ENCODE data around the gene RYR2. TPM values are rescaled to one million over a fixed set of nuclear protein-coding genes. Genes with fewer than 3 reads are reported as not detected.

The RYR2 gene
- total RNA-seq, 4 donors from 2014 or later: 0.88 to 8.4 (median 5.5) TPM

GRCh38 chr1:237296861-237297260, 254.9 kb downstream of the RYR2 start:
- Histone ChIP-seq H3K4me3 (no peak overlapping the region), H3K9me3 (no peaks in the 10 kb centered on the region), H3K27ac (no peak overlapping the region), H3K36me3 (no peaks in the 10 kb centered on the region), H3K4me1 (no peaks in the 10 kb centered on the region), H3K27me3 (no peaks in the 10 kb centered on the region)
- intact Hi-C loops (cut with DNase I; ENCODE audit: low total_unique reads): no loop called here
- TF ChIP-seq POLR2A (IDR thresholded peaks at IDR 0.05): no peak
- TF ChIP-seq, protein P1, sequence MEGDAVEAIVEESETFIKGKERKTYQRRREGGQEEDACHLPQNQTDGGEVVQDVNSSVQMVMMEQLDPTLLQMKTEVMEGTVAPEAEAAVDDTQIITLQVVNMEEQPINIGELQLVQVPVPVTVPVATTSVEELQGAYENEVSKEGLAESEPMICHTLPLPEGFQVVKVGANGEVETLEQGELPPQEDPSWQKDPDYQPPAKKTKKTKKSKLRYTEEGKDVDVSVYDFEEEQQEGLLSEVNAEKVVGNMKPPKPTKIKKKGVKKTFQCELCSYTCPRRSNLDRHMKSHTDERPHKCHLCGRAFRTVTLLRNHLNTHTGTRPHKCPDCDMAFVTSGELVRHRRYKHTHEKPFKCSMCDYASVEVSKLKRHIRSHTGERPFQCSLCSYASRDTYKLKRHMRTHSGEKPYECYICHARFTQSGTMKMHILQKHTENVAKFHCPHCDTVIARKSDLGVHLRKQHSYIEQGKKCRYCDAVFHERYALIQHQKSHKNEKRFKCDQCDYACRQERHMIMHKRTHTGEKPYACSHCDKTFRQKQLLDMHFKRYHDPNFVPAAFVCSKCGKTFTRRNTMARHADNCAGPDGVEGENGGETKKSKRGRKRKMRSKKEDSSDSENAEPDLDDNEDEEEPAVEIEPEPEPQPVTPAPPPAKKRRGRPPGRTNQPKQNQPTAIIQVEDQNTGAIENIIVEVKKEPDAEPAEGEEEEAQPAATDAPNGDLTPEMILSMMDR (IDR thresholded peaks at IDR 0.05): no peak
- DNase-seq: no peak

GRCh38 chr1:237300642-237301041, 258.7 kb downstream of the RYR2 start:
- Histone ChIP-seq H3K27ac (no peak overlapping the region), H3K27me3 (no peaks in the 10 kb centered on the region), H3K9me3 (no peaks in the 10 kb centered on the region), H3K4me3 (no peak overlapping the region), H3K36me3 (no peaks in the 10 kb centered on the region), H3K4me1 (no peaks in the 10 kb centered on the region)
- intact Hi-C loops (cut with DNase I; ENCODE audit: low total_unique reads): no loop called here
- no peak for TF ChIP-seq POLR2A (IDR thresholded peaks at IDR 0.05)
- TF ChIP-seq, protein P1 (IDR thresholded peaks at IDR 0.05): no peak
- DNase-seq: no peak

- DNase-seq: no peak
- no peaks in the 10 kb centered on the region for H3K36me3 ChIP-seq
- no peak overlapping the region for H3K4me3 ChIP-seq
- H3K27ac ChIP-seq: no peak overlapping the region
- TF ChIP-seq, protein P1 (IDR thresholded peaks at IDR 0.05): no peak
- no peak for TF ChIP-seq POLR2A (IDR thresholded peaks at IDR 0.05)
- H3K4me1 ChIP-seq: no peaks in the 10 kb centered on the region
- no peaks in the 10 kb centered on the region for H3K27me3 ChIP-seq
- no peaks in the 10 kb centered on the region for H3K9me3 ChIP-seq
- intact Hi-C loops (cut with DNase I; ENCODE audit: low total_unique reads): no loop called here
Observed at GRCh38 chr1:237303929-237304328, 261.9 kb downstream of the RYR2 start.

DNA sequence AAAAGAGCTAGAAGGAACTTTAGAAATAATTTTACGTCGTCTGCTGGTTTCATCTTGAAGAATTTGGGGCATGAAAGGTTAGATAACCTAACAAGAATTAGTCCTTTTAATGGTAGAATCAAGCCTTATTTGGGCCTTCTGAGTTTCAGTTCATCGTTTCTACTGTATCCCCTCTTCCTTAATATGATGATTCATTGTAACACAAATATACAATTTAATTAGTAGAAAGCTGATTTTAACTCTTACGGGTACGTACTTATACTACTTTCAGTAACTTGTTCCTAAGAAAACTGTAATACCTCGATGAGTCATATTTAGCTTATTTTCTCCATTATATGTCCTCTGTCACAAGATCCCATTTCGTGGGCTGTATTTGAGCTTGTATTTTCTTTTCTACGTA, 264.7 kb downstream of the RYR2 start:
- Histone ChIP-seq H3K4me3 (no peak overlapping the region), H3K36me3 (no peaks in the 10 kb centered on the region), H3K9me3 (no peaks in the 10 kb centered on the region), H3K4me1 (no peaks in the 10 kb centered on the region), H3K27me3 (no peaks in the 10 kb centered on the region), H3K27ac (no peak overlapping the region)
- TF ChIP-seq, protein P1 (IDR thresholded peaks at IDR 0.05): no peak
- no peak for TF ChIP-seq POLR2A (IDR thresholded peaks at IDR 0.05)
- no peak for DNase-seq
- intact Hi-C loops (cut with DNase I; ENCODE audit: low total_unique reads): no loop called here

GRCh38 chr1:237309595-237310118, 267.7 kb downstream of the RYR2 start:
- DNase-seq: no peak
- Histone ChIP-seq H3K4me3 (no peak overlapping the region), H3K27ac (no peak overlapping the region), H3K4me1 (no peaks in the 10 kb centered on the region), H3K27me3 (no peaks in the 10 kb centered on the region), H3K36me3 (no peaks in the 10 kb centered on the region), H3K9me3 (no peaks in the 10 kb centered on the region)
- intact Hi-C loops (cut with DNase I; ENCODE audit: low total_unique reads): no loop called here
- TF ChIP-seq POLR2A (IDR thresholded peaks at IDR 0.05): no peak
- TF ChIP-seq, protein P1 (IDR thresholded peaks at IDR 0.05): no peak
